ENCODE measurements around the gene CDH4. TPM values are rescaled to one million over a fixed set of nuclear protein-coding genes. Genes with fewer than 3 reads are reported as not detected.

Gene CDH4
- total and polyA plus RNA-seq, 2 donors (not counting 1 experiment from before 2014, with no cell fraction given): not detected

DNA sequence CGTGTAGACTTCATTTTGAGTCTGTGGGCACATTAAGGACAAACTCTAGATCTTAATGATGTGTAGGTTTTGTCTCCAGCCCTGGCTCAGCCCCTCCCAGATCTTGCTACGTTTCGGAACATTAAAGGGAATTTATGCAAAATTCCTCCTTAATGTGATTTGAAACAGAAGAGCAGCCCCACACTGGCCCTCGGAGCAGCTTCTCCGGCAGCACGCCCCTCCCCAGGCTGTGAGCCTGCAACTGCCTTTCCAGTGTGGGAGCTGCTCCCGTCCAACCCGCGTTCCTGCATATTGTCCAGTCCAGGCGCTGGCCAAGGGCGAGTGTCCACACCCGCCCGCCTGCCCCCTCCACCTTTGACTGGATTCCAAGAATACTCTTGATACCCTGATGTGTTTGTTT is 556.4 kb downstream of the CDH4 start:
- Histone ChIP-seq H3K9me3 (ENCODE audit: control extremely low read depth in 1 of 3, control insufficient read depth in 2 of 3, insufficient read depth in 1 of 3, low read length in 2 of 3) (peaks cover 0 to 8% (median 0%) of the 10 kb centered on the region in 3 donors), H3K9ac (ENCODE audit: low read length) (no peak overlapping the region), H3K36me3 (replicated peaks in 1 of 2; ENCODE audit: control extremely low read depth in 1 of 2, control insufficient read depth in 1 of 2, extremely low read depth in 1 of 2, insufficient read depth in 2 of 2, low read length in 1 of 2) (no peaks in the 10 kb centered on the region), H3K27ac (ENCODE audit: low read length in 2 of 2) (no peak overlapping the region), H3K4me2 (replicated peaks; ENCODE audit: low read depth, low read length, poor library complexity, severe bottlenecking) (no peak overlapping the region), H3K79me2 (ENCODE audit: control insufficient read depth, insufficient read depth, low read length) (no peaks in the 10 kb centered on the region), H3K4me1 (ENCODE audit: control insufficient read depth in 2 of 2, insufficient read depth in 2 of 2, low read length in 2 of 2) (no peaks in the 10 kb centered on the region), H4K20me1 (ENCODE audit: control insufficient read depth, insufficient read depth, low read length, poor library complexity, severe bottlenecking) (no peaks in the 10 kb centered on the region), H3K4me3 (ENCODE audit: control extremely low read depth in 1 of 5, extremely low read depth in 1 of 5, insufficient read depth in 1 of 5, low read depth in 2 of 5, low read length in 4 of 5) (no peak overlapping the region), H3K27me3 (replicated peaks in 1 of 4; ENCODE audit: control extremely low read depth in 1 of 4, control insufficient read depth in 3 of 4, insufficient read depth in 4 of 4, low read length in 3 of 4) (no peaks in the 10 kb centered on the region), H2AFZ (ENCODE audit: insufficient read depth, low read depth, low read length, poor library complexity, severe bottlenecking) (no peak overlapping the region)
- DNase-seq (no peak), ATAC-seq (ENCODE audit: low read depth) (no peak)
- H3K27ac Mint-ChIP-seq: no peak overlapping the region
- TF ChIP-seq, protein P1, sequence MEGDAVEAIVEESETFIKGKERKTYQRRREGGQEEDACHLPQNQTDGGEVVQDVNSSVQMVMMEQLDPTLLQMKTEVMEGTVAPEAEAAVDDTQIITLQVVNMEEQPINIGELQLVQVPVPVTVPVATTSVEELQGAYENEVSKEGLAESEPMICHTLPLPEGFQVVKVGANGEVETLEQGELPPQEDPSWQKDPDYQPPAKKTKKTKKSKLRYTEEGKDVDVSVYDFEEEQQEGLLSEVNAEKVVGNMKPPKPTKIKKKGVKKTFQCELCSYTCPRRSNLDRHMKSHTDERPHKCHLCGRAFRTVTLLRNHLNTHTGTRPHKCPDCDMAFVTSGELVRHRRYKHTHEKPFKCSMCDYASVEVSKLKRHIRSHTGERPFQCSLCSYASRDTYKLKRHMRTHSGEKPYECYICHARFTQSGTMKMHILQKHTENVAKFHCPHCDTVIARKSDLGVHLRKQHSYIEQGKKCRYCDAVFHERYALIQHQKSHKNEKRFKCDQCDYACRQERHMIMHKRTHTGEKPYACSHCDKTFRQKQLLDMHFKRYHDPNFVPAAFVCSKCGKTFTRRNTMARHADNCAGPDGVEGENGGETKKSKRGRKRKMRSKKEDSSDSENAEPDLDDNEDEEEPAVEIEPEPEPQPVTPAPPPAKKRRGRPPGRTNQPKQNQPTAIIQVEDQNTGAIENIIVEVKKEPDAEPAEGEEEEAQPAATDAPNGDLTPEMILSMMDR (IDR thresholded peaks at IDR 0.05): no peak
- TF ChIP-seq EZH2 (IDR thresholded peaks at IDR 0.05; ENCODE audit: borderline replicate concordance, insufficient read depth, low read depth, low read length, poor library complexity, severe bottlenecking): no peak
- H3K4me3 Mint-ChIP-seq: no peak overlapping the region
- H3K9me3 Mint-ChIP-seq (ENCODE audit: insufficient read depth): no peaks in the 10 kb centered on the region
- ChIA-PET CTCF (no interaction called here), POLR2A (no interaction called here)
- 92% methylated on average over 10 of the region's 13 CpGs for WGBS (ENCODE audit: insufficient coverage)
- no peaks in the 10 kb centered on the region for H3K4me1 Mint-ChIP-seq
- H3K27me3 Mint-ChIP-seq: peaks cover 3% of the 10 kb centered on the region
- intact Hi-C loops (cut with micrococcal nuclease): no loop called here

DNA sequence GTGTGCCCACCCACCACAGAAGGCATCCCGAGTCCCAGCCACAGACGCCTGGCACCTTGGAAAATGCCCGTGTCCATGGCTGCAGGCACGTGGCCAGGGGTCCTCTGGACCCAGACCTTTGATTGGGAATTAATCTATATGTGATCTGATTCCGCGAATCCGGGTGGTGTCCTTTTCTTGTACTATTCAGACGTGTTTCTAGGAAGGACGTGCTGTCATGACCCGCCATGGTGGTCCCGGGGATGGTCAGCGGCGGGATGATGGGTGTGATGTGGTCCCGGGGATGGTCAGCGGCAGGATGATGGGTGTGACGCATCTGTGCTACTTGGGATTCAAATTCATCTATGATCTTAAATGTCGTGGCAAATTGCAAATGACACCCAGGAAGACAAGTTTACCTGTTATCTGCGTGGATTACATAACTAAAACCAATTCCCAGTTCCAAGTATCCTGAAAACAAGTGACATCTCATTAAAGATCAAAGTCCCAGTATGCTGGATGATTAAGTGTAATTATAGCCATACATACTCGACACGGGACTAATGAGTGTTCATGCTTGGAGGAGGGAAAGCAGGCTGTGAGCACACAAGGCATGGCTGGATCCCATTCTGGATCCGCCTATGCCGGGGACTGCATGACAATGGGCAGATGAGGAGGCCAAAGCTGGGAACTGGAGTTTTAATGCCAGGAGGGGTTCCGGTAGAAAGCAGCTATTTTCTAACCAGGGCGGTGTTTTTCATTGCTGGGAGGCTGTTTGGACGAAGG is 557.1 kb downstream of the CDH4 start:
- ATAC-seq (ENCODE audit: low read depth) (no peak), DNase-seq (no peak)
- Mint-ChIP-seq H3K27ac (no peak overlapping the region), H3K27me3 (no peaks in the 10 kb centered on the region), H3K9me3 (ENCODE audit: insufficient read depth) (no peaks in the 10 kb centered on the region), H3K4me3 (no peak overlapping the region), H3K4me1 (no peaks in the 10 kb centered on the region)
- no peaks in the 10 kb centered on the region for H3K36me3 ChIP-seq (replicated peaks in 1 of 2; ENCODE audit: control extremely low read depth in 1 of 2, control insufficient read depth in 1 of 2, extremely low read depth in 1 of 2, insufficient read depth in 2 of 2, low read length in 1 of 2)
- POLR2A ChIA-PET: no interaction called here
- H3K4me1 ChIP-seq (ENCODE audit: control insufficient read depth in 2 of 2, insufficient read depth in 2 of 2, low read length in 2 of 2): no peaks in the 10 kb centered on the region
- no peaks in the 10 kb centered on the region for H4K20me1 ChIP-seq (ENCODE audit: control insufficient read depth, insufficient read depth, low read length, poor library complexity, severe bottlenecking)
- H3K4me2 ChIP-seq (replicated peaks; ENCODE audit: low read depth, low read length, poor library complexity, severe bottlenecking): no peak overlapping the region
- no peak overlapping the region for H3K4me3 ChIP-seq (ENCODE audit: control extremely low read depth in 1 of 5, extremely low read depth in 1 of 5, insufficient read depth in 1 of 5, low read depth in 2 of 5, low read length in 4 of 5)
- no peak overlapping the region for H2AFZ ChIP-seq (ENCODE audit: insufficient read depth, low read depth, low read length, poor library complexity, severe bottlenecking)
- intact Hi-C loops (cut with micrococcal nuclease): no loop called here
- H3K79me2 ChIP-seq (ENCODE audit: control insufficient read depth, insufficient read depth, low read length): no peaks in the 10 kb centered on the region
- peaks cover 0 to 6% (median 0%) of the 10 kb centered on the region in 3 donors for H3K9me3 ChIP-seq (ENCODE audit: control extremely low read depth in 1 of 3, control insufficient read depth in 2 of 3, insufficient read depth in 1 of 3, low read length in 2 of 3)
- TF ChIP-seq, protein P1 (IDR thresholded peaks at IDR 0.05): no peak
- TF ChIP-seq EZH2 (IDR thresholded peaks at IDR 0.05; ENCODE audit: borderline replicate concordance, insufficient read depth, low read depth, low read length, poor library complexity, severe bottlenecking): no peak
- H3K27ac ChIP-seq (ENCODE audit: low read length in 2 of 2): no peak overlapping the region
- H3K9ac ChIP-seq (ENCODE audit: low read length): no peak overlapping the region
- WGBS (ENCODE audit: insufficient coverage): 94% methylated on average over 19 of the region's 25 CpGs
- CTCF ChIA-PET: no interaction called here
- H3K27me3 ChIP-seq (replicated peaks in 1 of 4; ENCODE audit: control extremely low read depth in 1 of 4, control insufficient read depth in 3 of 4, insufficient read depth in 4 of 4, low read length in 3 of 4): no peaks in the 10 kb centered on the region

Measured in B cell (primary cell).